H1 (cell line): ENCODE data around the gene ITGB7. TPM values are rescaled to one million over a fixed set of nuclear protein-coding genes. Genes with fewer than 3 reads are reported as not detected.

ENCODE experiments used
- CTCF ChIA-PET: fragments of 300-600 bp; sonication (Branson Sonifier 250); formaldehyde crosslinking; loops from one replicate; lab custom pipeline; 2021; ENCODE audit not compliant: partially characterized antibody; lab: Charles Lee
- POLR2A ChIA-PET: fragments of 300-600 bp; sonication (Branson Sonifier 250); formaldehyde crosslinking; loops from one replicate; lab custom pipeline; 2021; ENCODE audit warnings: inconsistent platforms; ENCODE audit not compliant: partially characterized antibody; lab: Charles Lee
- DNase-seq, 2 experiments: peaks; one replicate each; pipeline versions ENCODE4 v3.0.0 to v3.0.0-alpha.2; 2010 to 2022; ENCODE audit warnings: low spot score in 2 of 2, low read depth in 1 of 2, mixed read lengths in 1 of 2
- FAIRE-seq: peaks from 2 replicates; lab custom pipeline; 2011; peaks lifted over from hg19 to GRCh38; lab: Jason Lieb, UNC
- H2AFZ ChIP-seq: 2 replicates; pipeline ENCODE4 v1.8.1; 2012; ENCODE audit warnings: low read length, inconsistent platforms
- H2AK5ac ChIP-seq: 2 replicates; pipeline ENCODE4 v1.6.1; 2013; ENCODE audit warnings: low read depth, low read length
- H2BK120ac ChIP-seq: replicated peaks from 2 replicates; pipeline ENCODE3; 2013; ENCODE audit warnings: low read depth, low read length, inconsistent platforms
- H2BK12ac ChIP-seq: 2 replicates; pipeline ENCODE4 v1.6.1; 2013; ENCODE audit warnings: low read depth, low read length
- H2BK15ac ChIP-seq: 2 replicates; pipeline ENCODE4 v1.6.1; 2013; ENCODE audit warnings: low read length
- H2BK20ac ChIP-seq: 2 replicates; pipeline ENCODE4 v1.6.1; 2013; ENCODE audit warnings: low read length
- H2BK5ac ChIP-seq: 2 replicates; pipeline ENCODE4 v1.6.1; 2013; ENCODE audit warnings: low read depth, low read length
- H3K14ac ChIP-seq: 2 replicates; pipeline ENCODE4 v1.6.1; 2013; ENCODE audit warnings: inconsistent platforms; ENCODE audit not compliant: insufficient read length
- H3K18ac ChIP-seq: 2 replicates; pipeline ENCODE4 v1.6.1; 2013; ENCODE audit warnings: low read length; ENCODE audit errors: extremely low read depth
- H3K23ac ChIP-seq: 2 replicates; pipeline ENCODE4 v1.6.1; 2013; ENCODE audit warnings: inconsistent platforms; ENCODE audit not compliant: insufficient read length
- H3K23me2 ChIP-seq: 2 replicates; pipeline ENCODE4 v1.6.1; 2013; ENCODE audit warnings: low read depth, low read length
- H3K27ac ChIP-seq: 2 replicates; pipeline ENCODE4 v1.6.1; 2011; ENCODE audit warnings: low read depth, low read length, inconsistent platforms
- H3K27me3 ChIP-seq, 4 experiments: replicated peaks in 1 of 4; 1 replicate in 1 of 4; 2 replicates in 3 of 4; pipeline versions ENCODE4 v1.6.1 to v1.8.1; 2011 to 2013; ENCODE audit warnings: low read length in 3 of 4, mild to moderate bottlenecking in 3 of 4, inconsistent platforms in 2 of 4, mixed read lengths in 2 of 4, moderate library complexity in 1 of 4; ENCODE audit not compliant: control insufficient read depth in 3 of 4, insufficient read depth in 3 of 4; ENCODE audit errors: extremely low read depth in 1 of 4
- H3K36me3 ChIP-seq, 4 experiments: 2 replicates each; pipeline versions ENCODE4 v1.6.1 to v1.8.1; 2011 to 2013; ENCODE audit warnings: mild to moderate bottlenecking in 4 of 4, low read length in 3 of 4, moderate library complexity in 2 of 4, control low read depth in 1 of 4, inconsistent platforms in 1 of 4; ENCODE audit not compliant: insufficient read depth in 4 of 4, control insufficient read depth in 2 of 4
- H3K4ac ChIP-seq: replicated peaks from 2 replicates; pipeline ENCODE3; 2013; ENCODE audit warnings: low read length, low read depth, mixed read lengths, inconsistent platforms; ENCODE audit not compliant: insufficient read length
- H3K4me1 ChIP-seq, 4 experiments: replicated peaks in 1 of 4; 1 replicate in 1 of 4; 2 replicates in 3 of 4; pipeline versions ENCODE4 v1.6.1 to v1.8.1; 2011 to 2013; ENCODE audit warnings: low read length in 3 of 4, inconsistent platforms in 2 of 4, mixed read lengths in 1 of 4; ENCODE audit not compliant: insufficient read depth in 4 of 4, control insufficient read depth in 3 of 4
- H3K4me2 ChIP-seq, 2 experiments: 2 replicates each; pipeline versions ENCODE4 v1.6.1 to v1.8.1; 2011 to 2013; ENCODE audit warnings: low read depth in 2 of 2, low read length in 2 of 2, control low read depth in 1 of 2, inconsistent platforms in 1 of 2, mild to moderate bottlenecking in 1 of 2; ENCODE audit not compliant: insufficient read depth in 1 of 2
- H3K4me3 ChIP-seq, 4 experiments: fragments of 200-600, 300-600 bp in 1 of 4; sonication (generic), shearing (Covaris generic), sonication (Bioruptor Twin) in 1 of 4; 2 replicates each; pipeline versions ENCODE4 v1.5.1 to v1.8.1; 2011 to 2016; ENCODE audit warnings: low read length in 4 of 4, low read depth in 3 of 4, control low read depth in 2 of 4, inconsistent platforms in 2 of 4, mild to moderate bottlenecking in 2 of 4, mixed read lengths in 1 of 4, moderate library complexity in 1 of 4; ENCODE audit not compliant: insufficient read depth in 2 of 4; ENCODE audit errors: extremely low read depth in 1 of 4
- H3K56ac ChIP-seq: replicated peaks from 2 replicates; pipeline ENCODE3; 2013; ENCODE audit warnings: low read depth, mild to moderate bottlenecking, mixed read lengths, low read length, inconsistent platforms; ENCODE audit not compliant: insufficient read length
- H3K79me1 ChIP-seq: 2 replicates; pipeline ENCODE4 v1.6.1; 2013; ENCODE audit warnings: low read depth, low read length, control low read depth
- H3K79me2 ChIP-seq, 2 experiments: 2 replicates each; pipeline versions ENCODE4 v1.6.1 to v1.8.1; 2012 to 2013; ENCODE audit warnings: low read length in 2 of 2, mild to moderate bottlenecking in 2 of 2, inconsistent platforms in 1 of 2; ENCODE audit not compliant: insufficient read depth in 2 of 2, control insufficient read depth in 1 of 2
- H3K9ac ChIP-seq, 4 experiments: replicated peaks in 1 of 4; 1 replicate in 1 of 4; 2 replicates in 3 of 4; pipeline versions ENCODE4 v1.6.1 to v1.8.1; 2011 to 2013; ENCODE audit warnings: low read depth in 3 of 4, low read length in 3 of 4, control low read depth in 2 of 4, mild to moderate bottlenecking in 2 of 4, moderate library complexity in 2 of 4, inconsistent platforms in 1 of 4; ENCODE audit errors: extremely low read depth in 1 of 4
- H3K9me3 ChIP-seq, 2 experiments: 2 replicates each; pipeline versions ENCODE4 v1.6.1 to v1.8.1; 2012 to 2013; ENCODE audit warnings: mild to moderate bottlenecking in 2 of 2, moderate library complexity in 2 of 2, control low read depth in 1 of 2, inconsistent platforms in 1 of 2, low read depth in 1 of 2, low read length in 1 of 2, mixed read lengths in 1 of 2; ENCODE audit not compliant: insufficient read depth in 2 of 2
- H4K20me1 ChIP-seq, 2 experiments: replicated peaks in 1 of 2; 2 replicates each; pipeline versions ENCODE3 to v1.8.1; 2011 to 2013; ENCODE audit warnings: inconsistent platforms in 2 of 2, low read length in 2 of 2, mild to moderate bottlenecking in 1 of 2; ENCODE audit not compliant: insufficient read depth in 2 of 2, control insufficient read depth in 1 of 2
- H4K5ac ChIP-seq: 2 replicates; pipeline ENCODE4 v1.6.1; 2013; ENCODE audit warnings: low read length, low read depth, mixed read lengths, inconsistent platforms; ENCODE audit not compliant: insufficient read length
- H4K8ac ChIP-seq: 2 replicates; pipeline ENCODE4 v1.8.0; 2013; ENCODE audit warnings: mild to moderate bottlenecking, moderate library complexity, low read length, inconsistent platforms; ENCODE audit not compliant: insufficient read depth; ENCODE audit errors: extremely low read depth
- H4K91ac ChIP-seq: replicated peaks from 2 replicates; pipeline ENCODE3; 2013; ENCODE audit warnings: low read length, mixed read lengths, inconsistent platforms; ENCODE audit not compliant: insufficient read length
- SP1 ChIP-seq: IDR thresholded peaks from 2 replicates; pipeline ENCODE4 v1.6.1; 2011; ENCODE audit warnings: low read depth, low read length
- WGBS, 2 experiments: shearing (Covaris generic) in 1 of 2; methylation state at CpG; one replicate each; pipeline versions ENCODE4 v1.1.6 to v1.1.7; 2013 to 2015; ENCODE audit warnings: low lambda C conversion rate in 2 of 2, mixed read lengths in 2 of 2, inconsistent platforms in 1 of 2, low coverage in 1 of 2, missing lambda C conversion rate in 1 of 2; ENCODE audit not compliant: insufficient replicate concordance in 2 of 2, insufficient coverage in 1 of 2, insufficient read length in 1 of 2; ENCODE audit errors: extremely low coverage in 1 of 2, missing lambda C conversion rate in 1 of 2; 5-methylcytosine and 5-hydroxymethylcytosine counted together
- polyA plus RNA-seq, 7 experiments: library from polyadenylated mRNA; depleted of rRNA in 3 of 7; stranded (reverse) in 5 of 7; unstranded in 2 of 7; fragments of >200 nt in 5 of 7; fragments of 200-250 nt in 2 of 7; gene quantifications; 1 replicate in 5 of 7; 2 replicates in 1 of 7; 4 replicates in 1 of 7; pipeline versions ENCODE4 v1.2.1 to v1.2.3, GENCODE V29; 2011 to 2013; ENCODE audit warnings: missing spikeins in 2 of 7, mixed read lengths in 2 of 7
- total RNA-seq: library from RNA; stranded (reverse); fragmentation: NEBNext Ultra II Directional; extraction: Animal tissue kit (Norgen Biotek cat#: 25700); gene quantifications from 2 replicates; pipeline ENCODE4 v1.2.1, GENCODE V29; 2021
- TF ChIP-seq, protein P1 (sequence below): IDR thresholded peaks from 2 replicates; pipeline ENCODE4 v1.6.1; 2012; ENCODE audit warnings: inconsistent platforms
- TF ChIP-seq, protein P2 (sequence below): IDR thresholded peaks from 2 replicates; pipeline ENCODE4 v1.6.1; 2012; ENCODE audit warnings: inconsistent platforms

ITGB7 gene
- total and polyA plus RNA-seq, 2 of the 8 experiments (the other 6 are each of a cell fraction or from before 2014, with no cell fraction given), result 0.35 to 0.54 TPM

DNA sequence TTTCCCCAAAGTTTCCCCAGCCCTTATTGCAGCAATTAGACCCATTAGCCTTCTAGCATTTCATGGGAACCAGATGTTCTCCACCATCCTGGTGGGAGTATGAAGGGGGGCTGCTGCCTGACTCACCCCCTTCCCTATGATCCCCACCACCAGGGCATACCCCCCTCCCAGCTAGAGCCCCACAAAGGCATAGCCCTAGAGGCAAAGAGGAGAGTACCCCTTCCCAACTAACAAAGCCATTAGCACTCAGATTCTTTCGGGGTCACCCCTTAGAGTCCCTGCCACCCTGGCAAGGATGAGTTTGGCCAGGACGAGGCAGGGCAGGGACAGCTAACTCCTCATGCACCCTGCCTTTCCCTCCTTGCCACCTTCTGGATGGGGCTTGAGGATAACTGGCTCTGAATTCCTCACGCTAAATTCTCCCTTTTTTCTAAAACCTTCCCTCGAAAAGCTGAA is 15.8 kb upstream of the ITGB7 start:
- Histone ChIP-seq H3K79me2 (peaks cover 4 to 18% of the 10 kb centered on the region in 2 experiments; a peak in 3 of 4 replicates), H3K18ac (peak overlapping the region; percentile 95), H2AK5ac (peak overlapping the region; percentile 91; the same call in 1 of the 2 replicates), H2AFZ (no peak overlapping the region), H2BK12ac (peak overlapping the region; percentile 88; the same call in 1 of the 2 replicates), H4K91ac (peak overlapping the region; percentile 91)
- WGBS, 2 experiments, result 32% methylated on average over 4 of the region's 4 CpGs; no CpG with 5 or more reads in 1 of the 2 experiments
- TF ChIP-seq SP1, result no peak
- TF ChIP-seq, protein P1, sequence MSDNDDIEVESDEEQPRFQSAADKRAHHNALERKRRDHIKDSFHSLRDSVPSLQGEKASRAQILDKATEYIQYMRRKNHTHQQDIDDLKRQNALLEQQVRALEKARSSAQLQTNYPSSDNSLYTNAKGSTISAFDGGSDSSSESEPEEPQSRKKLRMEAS, result peak; percentile 41; the same call in 1 of the 2 replicates
- TF ChIP-seq, protein P2, sequence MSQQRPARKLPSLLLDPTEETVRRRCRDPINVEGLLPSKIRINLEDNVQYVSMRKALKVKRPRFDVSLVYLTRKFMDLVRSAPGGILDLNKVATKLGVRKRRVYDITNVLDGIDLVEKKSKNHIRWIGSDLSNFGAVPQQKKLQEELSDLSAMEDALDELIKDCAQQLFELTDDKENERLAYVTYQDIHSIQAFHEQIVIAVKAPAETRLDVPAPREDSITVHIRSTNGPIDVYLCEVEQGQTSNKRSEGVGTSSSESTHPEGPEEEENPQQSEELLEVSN, result peak; percentile 66
- TF ChIP-seq, all 59 proteins: peak for 2
- Histone ChIP-seq H3K23ac (no peak overlapping the region), H4K8ac (no peak overlapping the region), H4K5ac (peak overlapping the region; percentile 49), H3K27me3 (peaks cover 0 to 3% (median 0%) of the 10 kb centered on the region in 4 experiments; a peak in 1 of 7 replicates), H4K20me1 (peaks cover 0 to 3% of the 10 kb centered on the region in 2 experiments), H3K4me1 (peaks cover 32 to 57% (median 42%) of the 10 kb centered on the region in 4 experiments), H3K36me3 (no peaks in the 10 kb centered on the region; a peak in 1 of 8 replicates), H2BK20ac (peak overlapping the region; percentile 67; the same call in 1 of the 2 replicates), H3K56ac (no peak overlapping the region), H2BK15ac (peak overlapping the region; percentile 48; the same call in 1 of the 2 replicates), H2BK5ac (peak overlapping the region; percentile 77; the same call in 1 of the 2 replicates), H3K4ac (peak overlapping the region; percentile 4), H3K4me2 (peak overlapping the region; percentile 99 to 100), H3K27ac (no peak overlapping the region), H3K9ac (peak overlapping the region in 1 of 4 experiments; percentile 43; a peak in 1 of 7 replicates), H3K9me3 (no peaks in the 10 kb centered on the region), H3K4me3 (peak overlapping the region in 1 of 4 experiments; percentile 89; a peak in 2 of 8 replicates), H2BK120ac (peak overlapping the region; percentile 58), H3K23me2 (peaks cover 27% of the 10 kb centered on the region), H3K14ac (no peak overlapping the region), H3K79me1 (peaks cover 6% of the 10 kb centered on the region)
- CTCF ChIA-PET, result interaction anchor here (0.7 to 22.3 kb wide), 4 partner anchors 9 to 165 kb away, joined by 4 to 654 read pairs (median 273); partner anchors contain the start of genes ESPL1 and RARG
- no peak for DNase-seq
- FAIRE-seq, result no peak
- POLR2A ChIA-PET, result interaction anchor here (0.9 to 13.6 kb wide), 11 partner anchors 3 to 99 kb away, joined by 3 to 151 read pairs (median 4); partner anchors contain the start of genes AAAS, CSAD, PFDN5 and RARG
